MCF 10A (cell line): ENCODE results near the gene AJUBA. TPM values are rescaled to one million over a fixed set of nuclear protein-coding genes. Genes with fewer than 3 reads are reported as not detected.

Experiments used
- BruUV-seq: library from RNA; stranded (reverse); fragments of 400-500 nt; replicated peaks from 2 replicates; lab custom pipeline; 2021; lab: Mats Ljungman, UMichigan
- CTCF ChIA-PET: fragments of 300-600 bp; sonication (Branson Sonifier 250); formaldehyde crosslinking; extraction: SDS; loops from one replicate; lab custom pipeline; 2021; ENCODE audit warnings: antibody characterized with exemption, inconsistent platforms; lab: Yijun Ruan, JAX
- POLR2A ChIA-PET: fragments of 300-600, 350-650 bp; sonication (Branson Sonifier 250); formaldehyde crosslinking; extraction: SDS; loops from one replicate; lab custom pipeline; 2020; ENCODE audit warnings: antibody characterized with exemption, inconsistent platforms; lab: Yijun Ruan, JAX
- DNase-seq: peaks from one replicate; pipeline ENCODE4 v3.0.0-alpha.2; 2018; ENCODE audit not compliant: unreplicated experiment
- H3K27ac Mint-ChIP-seq: one replicate; pipeline ENCODE4 v1.8.0; 2022; ENCODE audit warnings: mild to moderate bottlenecking, low read depth, mixed read lengths; ENCODE audit not compliant: unreplicated experiment
- H3K27me3 Mint-ChIP-seq: one replicate; pipeline ENCODE4 v1.8.0; 2022; ENCODE audit warnings: mixed read lengths; ENCODE audit not compliant: insufficient read depth, unreplicated experiment
- H3K36me3 Mint-ChIP-seq: one replicate; pipeline ENCODE4 v1.8.0; 2022; ENCODE audit warnings: mild to moderate bottlenecking, moderate library complexity, mixed read lengths; ENCODE audit not compliant: insufficient read depth, unreplicated experiment
- H3K4me1 Mint-ChIP-seq: one replicate; pipeline ENCODE4 v1.8.0; 2022; ENCODE audit warnings: mixed read lengths; ENCODE audit not compliant: insufficient read depth, unreplicated experiment
- H3K4me3 Mint-ChIP-seq: one replicate; pipeline ENCODE4 v1.8.0; 2022; ENCODE audit warnings: mild to moderate bottlenecking, moderate library complexity, mixed read lengths; ENCODE audit not compliant: unreplicated experiment
- H3K9me3 Mint-ChIP-seq: one replicate; pipeline ENCODE4 v1.8.0; 2022; ENCODE audit warnings: mixed read lengths; ENCODE audit not compliant: unreplicated experiment
- CTCF ChIP-seq: fragments of 200-600 bp; IDR thresholded peaks from one replicate; pipeline ENCODE4 v1.8.0; 2022; ENCODE audit warnings: antibody characterized with exemption, mild to moderate bottlenecking; ENCODE audit not compliant: unreplicated experiment
- intact Hi-C: fragments of 100-400 bp; cut with micrococcal nuclease; formaldehyde crosslinking; loops from 2 replicates; pipeline ENCODE4 v1.14.1; 2022
- total RNA-seq: library from RNA; stranded (reverse); gene quantifications from 2 replicates; pipeline ENCODE4 v1.2.3, GENCODE V29; 2022

The AJUBA gene
- total RNA-seq, 1 experiment from 2014 or later: 138 TPM

DNA sequence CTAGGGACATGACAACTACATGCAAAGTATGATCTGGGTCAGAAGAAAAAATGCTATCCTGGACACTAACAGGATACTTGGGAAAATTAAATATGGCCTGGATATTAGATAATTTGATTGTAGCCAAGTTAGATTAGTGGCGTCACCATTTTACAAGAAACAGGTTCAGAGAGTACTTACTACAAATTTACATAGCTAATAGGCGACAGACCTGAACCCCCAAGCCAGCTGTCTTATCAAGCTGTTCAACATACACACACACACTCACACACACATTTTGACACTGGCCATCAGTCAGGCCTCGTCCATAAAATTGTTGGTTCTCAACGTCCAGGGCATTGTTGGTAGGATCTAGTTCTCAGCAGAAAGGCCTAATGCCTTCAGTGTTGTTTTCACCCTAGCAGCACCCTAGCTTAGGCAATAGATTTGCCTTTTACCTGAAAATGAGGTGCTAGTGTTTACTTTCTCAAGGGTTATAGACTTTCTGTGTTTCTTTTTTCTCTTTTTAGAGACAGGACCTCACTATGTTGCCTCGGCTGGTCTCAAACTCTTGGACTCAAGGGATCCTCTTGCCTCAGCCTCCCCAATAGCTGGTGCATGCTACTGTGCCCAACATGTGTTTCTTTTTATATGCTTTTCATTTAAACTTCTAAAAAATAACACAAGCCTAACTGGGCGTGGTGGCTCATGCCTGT lies 30.9 kb upstream of the AJUBA start:
- intact Hi-C loops: no loop called here
- no TSS peak for BruUV-seq
- Mint-ChIP-seq H3K36me3 (no peaks in the 10 kb centered on the region), H3K9me3 (no peaks in the 10 kb centered on the region), H3K27ac (no peak overlapping the region), H3K27me3 (no peaks in the 10 kb centered on the region), H3K4me1 (peaks cover 21% of the 10 kb centered on the region), H3K4me3 (no peak overlapping the region)
- ChIA-PET CTCF (interaction anchor here (1.0 to 1.1 kb wide), 2 partner anchors 18 to 21 kb away, joined by 3 to 4 read pairs; no protein-coding TSS in a partner anchor), POLR2A (interaction anchor here (0.5 to 1.7 kb wide), 5 partner anchors 10 to 117 kb away, joined by 3 to 5 read pairs (median 5); no protein-coding TSS in a partner anchor)
- no peak for DNase-seq
- no peak for TF ChIP-seq CTCF

DNA sequence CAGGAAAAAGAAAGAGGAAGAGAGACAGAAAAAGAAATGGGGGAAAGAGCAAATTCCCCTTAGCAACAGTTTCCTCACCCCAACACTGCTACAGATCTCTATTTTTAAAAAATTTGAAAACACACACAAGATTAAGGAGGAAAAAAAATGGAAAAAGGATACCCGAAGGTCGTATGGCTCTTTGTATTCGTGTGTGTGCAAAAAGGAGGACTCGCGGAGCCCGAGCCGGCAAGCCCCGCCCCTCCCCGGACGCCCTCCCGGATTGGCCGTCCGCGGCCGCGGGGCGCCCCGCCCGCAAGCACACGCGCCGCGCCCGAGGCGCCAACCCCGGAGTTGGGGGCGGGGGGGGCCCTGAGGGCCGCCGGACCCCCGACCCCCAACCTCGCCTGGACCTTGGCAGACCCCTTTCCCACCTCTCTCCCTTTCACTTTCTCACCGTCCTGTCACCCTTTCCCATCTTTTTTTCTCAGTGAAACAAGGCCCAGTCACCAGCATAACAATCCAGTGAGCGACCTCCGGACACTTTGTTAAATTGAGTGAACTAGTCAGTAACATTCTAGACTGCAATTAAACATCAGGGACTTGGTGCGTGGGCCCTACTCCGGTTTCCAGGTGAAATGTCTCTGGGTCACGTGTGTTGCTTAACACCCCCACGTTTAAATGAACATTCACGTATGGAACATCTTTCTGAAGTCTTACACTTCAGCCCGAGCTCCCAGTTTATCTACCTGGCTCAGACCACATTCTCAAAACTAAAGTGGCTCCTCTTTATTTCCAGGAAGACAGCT lies 27.8 kb upstream of the AJUBA start, which contains the start of gene C14orf93:
Gene C14orf93 (minus strand): TSS at position 205 of the 788 bp plus-strand sequence. CDS start 11,120 bp downstream, outside the sequence.
- no peak for TF ChIP-seq CTCF
- intact Hi-C loops: no loop called here
- peaks cover 34% of the 10 kb centered on the region for H3K4me1 Mint-ChIP-seq
- peak within 1 kb of the TSS; percentile 79 for H3K4me3 Mint-ChIP-seq
- no peaks in the 10 kb centered on the region for H3K9me3 Mint-ChIP-seq
- H3K27ac Mint-ChIP-seq: peak within 1 kb of the TSS; percentile 91
- ChIA-PET CTCF (interaction anchor here (0.6 to 2.4 kb wide), 6 partner anchors 15 to 72 kb away, joined by 3 to 18 read pairs (median 6); no protein-coding TSS in a partner anchor), POLR2A (interaction anchor here (0.9 to 1.1 kb wide), 4 partner anchors 11 to 32 kb away, joined by 3 to 5 read pairs (median 4); partner anchors contain the start of genes AJUBA and PSMB5)
- no peaks in the 10 kb centered on the region for H3K36me3 Mint-ChIP-seq
- no TSS peak for BruUV-seq
- no peaks in the 10 kb centered on the region for H3K27me3 Mint-ChIP-seq
- peak; percentile 61 for DNase-seq

GRCh38 chr14:23009483-23009938 lies 27.2 kb upstream of the AJUBA start:
- CTCF ChIA-PET: interaction anchor here (0.5 to 4.0 kb wide), 7 partner anchors 8 to 286 kb away, joined by 3 to 65 read pairs (median 6); partner anchors contain the start of gene AJUBA
- Mint-ChIP-seq H3K27ac (peak overlapping the region; percentile 91), H3K4me3 (peak overlapping the region; percentile 79), H3K27me3 (no peaks in the 10 kb centered on the region), H3K9me3 (no peaks in the 10 kb centered on the region), H3K36me3 (no peaks in the 10 kb centered on the region), H3K4me1 (peaks cover 38% of the 10 kb centered on the region)
- DNase-seq: no peak
- POLR2A ChIA-PET: interaction anchor here (0.9 to 4.0 kb wide), 2 partner anchors 30 to 396 kb away, joined by 3 to 91 read pairs; partner anchors contain the start of gene AJUBA
- intact Hi-C loops: no loop called here
- no peak for TF ChIP-seq CTCF
- TSS peak; percentile 87 for BruUV-seq
